ENCODE data around the gene SDHB. TPM values are rescaled to one million over a fixed set of nuclear protein-coding genes. Genes with fewer than 3 reads are reported as not detected.

The SDHB gene
- total and polyA plus RNA-seq, 9 donors: 51.9 to 120 (median 63.1) TPM

DNA sequence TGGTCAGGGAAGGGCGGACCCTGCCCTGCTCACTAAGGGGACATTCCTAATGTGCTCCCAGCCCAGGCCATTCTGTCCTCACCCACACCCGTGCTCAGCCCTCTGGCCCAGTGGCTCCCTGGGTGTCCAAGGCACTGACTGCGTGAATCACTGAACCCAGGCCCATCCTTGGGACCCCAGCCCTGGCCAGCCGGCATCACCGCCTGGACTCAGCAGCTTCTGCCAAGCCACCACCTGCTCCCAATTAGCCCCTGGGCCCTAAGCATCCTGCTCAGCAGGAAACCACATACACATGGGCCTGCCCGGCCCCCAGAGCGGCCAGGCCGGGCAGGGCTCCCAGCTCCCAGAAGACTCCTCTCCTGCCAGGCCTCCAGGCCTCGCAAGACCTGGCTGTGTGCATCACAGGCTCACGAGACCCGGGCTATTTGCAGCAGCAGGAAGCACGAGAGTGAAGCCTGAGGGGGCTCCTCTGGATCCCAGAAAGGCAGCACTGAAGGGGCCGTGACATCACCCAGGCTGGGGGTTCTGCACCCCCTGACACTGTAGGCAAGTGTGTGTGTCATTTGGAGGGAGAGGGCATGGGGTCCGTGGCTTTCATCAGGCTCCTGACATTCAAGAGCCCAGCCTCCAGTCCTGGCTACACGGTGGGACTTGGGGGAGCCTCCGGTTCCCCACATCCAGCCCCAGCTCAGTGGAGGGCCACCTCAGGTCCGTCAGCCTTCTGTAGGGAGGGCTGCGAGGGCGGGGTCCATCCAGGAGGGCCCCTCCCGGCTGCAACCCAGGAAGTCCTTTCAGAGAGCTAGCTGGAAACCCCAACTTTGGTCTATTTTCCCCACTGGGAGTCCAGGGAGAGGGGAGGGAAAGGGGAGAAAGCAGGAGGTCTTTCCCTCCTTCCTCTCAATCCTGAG lies 75.0 kb downstream of the SDHB start:
- H3K36me3 ChIP-seq: no peaks in the 10 kb centered on the region

DNA sequence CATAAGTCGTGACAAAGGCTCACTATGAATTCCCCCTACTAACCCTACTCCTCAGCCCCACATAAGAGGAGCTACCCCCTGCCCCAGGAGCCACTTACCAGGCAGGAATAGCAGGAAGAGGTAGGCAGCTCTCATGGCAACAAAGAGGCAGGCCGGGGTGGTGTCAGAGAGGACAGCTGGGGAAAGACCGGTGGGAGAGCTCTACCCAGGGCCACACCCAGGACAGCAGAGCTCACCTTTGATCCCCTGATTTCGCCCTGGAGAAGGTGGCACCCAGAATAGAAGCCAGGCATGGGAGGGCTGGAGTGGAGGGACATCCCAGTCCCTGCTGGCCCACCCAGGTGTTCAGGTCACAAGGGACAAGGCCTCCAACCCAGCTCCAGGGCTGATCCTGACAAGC lies 75.7 kb downstream of the SDHB start:
- peaks cover 8% of the 10 kb centered on the region for H3K4me1 ChIP-seq (ENCODE audit: insufficient read depth)
- 80 to 91% (median 84%) methylated on average over 4 of the region's 4 CpGs for WGBS, 3 donors

More for the DNA sequence above, 75.0 kb downstream of the SDHB start:
- no peaks in the 10 kb centered on the region for H3K9me3 ChIP-seq
- peak overlapping the region; percentile 48 for H3K4me3 ChIP-seq
- H3K27me3 ChIP-seq: no peaks in the 10 kb centered on the region
- peak; percentile 84 to 91 (median 87) for DNase-seq
- 18 to 19% (median 19%) methylated on average over 20 of the region's 20 CpGs for WGBS, 3 donors
- peaks cover 8% of the 10 kb centered on the region for H3K4me1 ChIP-seq (ENCODE audit: insufficient read depth)
- intact Hi-C loops (cut with DNase I): no loop called here
- TF ChIP-seq EP300 (IDR thresholded peaks at IDR 0.05) (no peak), POLR2A (IDR thresholded peaks at IDR 0.05) (peak; percentile 55)
- TF ChIP-seq, protein P1, sequence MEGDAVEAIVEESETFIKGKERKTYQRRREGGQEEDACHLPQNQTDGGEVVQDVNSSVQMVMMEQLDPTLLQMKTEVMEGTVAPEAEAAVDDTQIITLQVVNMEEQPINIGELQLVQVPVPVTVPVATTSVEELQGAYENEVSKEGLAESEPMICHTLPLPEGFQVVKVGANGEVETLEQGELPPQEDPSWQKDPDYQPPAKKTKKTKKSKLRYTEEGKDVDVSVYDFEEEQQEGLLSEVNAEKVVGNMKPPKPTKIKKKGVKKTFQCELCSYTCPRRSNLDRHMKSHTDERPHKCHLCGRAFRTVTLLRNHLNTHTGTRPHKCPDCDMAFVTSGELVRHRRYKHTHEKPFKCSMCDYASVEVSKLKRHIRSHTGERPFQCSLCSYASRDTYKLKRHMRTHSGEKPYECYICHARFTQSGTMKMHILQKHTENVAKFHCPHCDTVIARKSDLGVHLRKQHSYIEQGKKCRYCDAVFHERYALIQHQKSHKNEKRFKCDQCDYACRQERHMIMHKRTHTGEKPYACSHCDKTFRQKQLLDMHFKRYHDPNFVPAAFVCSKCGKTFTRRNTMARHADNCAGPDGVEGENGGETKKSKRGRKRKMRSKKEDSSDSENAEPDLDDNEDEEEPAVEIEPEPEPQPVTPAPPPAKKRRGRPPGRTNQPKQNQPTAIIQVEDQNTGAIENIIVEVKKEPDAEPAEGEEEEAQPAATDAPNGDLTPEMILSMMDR (IDR thresholded peaks at IDR 0.05): no peak
- H3K27ac ChIP-seq: peak overlapping the region; percentile 89 to 91

DNA sequence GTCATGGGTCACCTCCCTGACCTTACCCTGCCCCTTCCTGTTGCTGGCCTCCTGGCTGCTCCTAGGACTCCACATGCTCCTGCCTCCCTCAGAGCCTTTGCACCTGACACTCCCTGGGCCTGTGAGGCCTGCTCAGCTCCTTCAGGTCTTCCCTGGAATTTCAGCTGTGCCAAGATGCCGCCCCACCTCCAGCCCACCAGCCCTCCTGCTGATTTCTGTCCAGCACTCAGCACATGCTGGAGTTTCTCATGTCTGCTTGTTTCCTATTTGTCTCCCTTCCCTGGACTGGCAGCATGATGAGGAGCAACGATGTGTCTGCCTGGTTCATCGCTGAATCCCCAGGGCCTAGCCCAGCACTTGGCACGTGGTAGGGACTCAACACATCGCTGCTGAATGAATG lies 76.5 kb downstream of the SDHB start:
- Histone ChIP-seq H3K9me3 (no peaks in the 10 kb centered on the region), H3K36me3 (no peaks in the 10 kb centered on the region), H3K4me3 (no peak overlapping the region), H3K4me1 (ENCODE audit: insufficient read depth) (peaks cover 8% of the 10 kb centered on the region), H3K27me3 (no peaks in the 10 kb centered on the region), H3K27ac (peak overlapping the region in 1 of 2 donors; percentile 32)
- WGBS, 3 donors: 90 to 95% (median 94%) methylated on average over 5 of the region's 5 CpGs
- no peak for TF ChIP-seq POLR2A (IDR thresholded peaks at IDR 0.05)
- TF ChIP-seq EP300 (IDR thresholded peaks at IDR 0.05): no peak
- intact Hi-C loops (cut with DNase I): no loop called here
- no peak for DNase-seq

More for the DNA sequence above, 75.7 kb downstream of the SDHB start:
- Histone ChIP-seq H3K36me3 (no peaks in the 10 kb centered on the region), H3K27ac (peak overlapping the region; percentile 89 to 91), H3K9me3 (no peaks in the 10 kb centered on the region), H3K27me3 (no peaks in the 10 kb centered on the region), H3K4me3 (no peak overlapping the region)
- no peak for TF ChIP-seq EP300 (IDR thresholded peaks at IDR 0.05)
- TF ChIP-seq POLR2A (IDR thresholded peaks at IDR 0.05): no peak
- TF ChIP-seq, protein P1 (IDR thresholded peaks at IDR 0.05): no peak
- no peak for DNase-seq
- intact Hi-C loops (cut with DNase I): no loop called here

DNA sequence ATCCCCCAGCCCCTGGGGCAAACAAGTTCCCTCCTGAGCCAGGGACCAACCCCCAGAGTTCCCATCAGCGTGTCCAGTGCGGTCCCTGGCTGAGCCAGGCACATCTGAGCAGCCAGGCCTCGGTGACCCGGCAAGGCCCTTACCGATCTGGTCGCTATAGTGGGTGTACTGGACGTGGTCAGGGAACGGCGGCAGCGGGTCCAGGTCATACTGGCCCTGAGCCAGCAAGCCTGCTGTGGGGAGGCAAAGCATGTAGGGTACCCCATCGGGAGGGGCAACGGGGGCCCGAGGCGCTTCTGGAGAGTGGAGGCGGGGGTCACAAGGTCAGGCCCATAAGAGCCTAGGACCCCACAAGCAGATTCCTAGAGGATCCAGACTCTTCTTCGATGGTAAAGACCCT lies 76.9 kb downstream of the SDHB start:
- WGBS, 3 donors: 81 to 87% (median 83%) methylated on average over 16 of the region's 16 CpGs
- TF ChIP-seq EP300 (IDR thresholded peaks at IDR 0.05) (no peak), POLR2A (IDR thresholded peaks at IDR 0.05) (no peak)
- TF ChIP-seq, protein P1 (IDR thresholded peaks at IDR 0.05): no peak
- Histone ChIP-seq H3K4me3 (no peak overlapping the region), H3K27me3 (no peaks in the 10 kb centered on the region), H3K27ac (peak overlapping the region in 1 of 2 donors; percentile 32), H3K4me1 (ENCODE audit: insufficient read depth) (peaks cover 8% of the 10 kb centered on the region), H3K36me3 (no peaks in the 10 kb centered on the region), H3K9me3 (no peaks in the 10 kb centered on the region)
- intact Hi-C loops (cut with DNase I): no loop called here
- DNase-seq: peak in 1 of 5 donors; percentile 67

DNA sequence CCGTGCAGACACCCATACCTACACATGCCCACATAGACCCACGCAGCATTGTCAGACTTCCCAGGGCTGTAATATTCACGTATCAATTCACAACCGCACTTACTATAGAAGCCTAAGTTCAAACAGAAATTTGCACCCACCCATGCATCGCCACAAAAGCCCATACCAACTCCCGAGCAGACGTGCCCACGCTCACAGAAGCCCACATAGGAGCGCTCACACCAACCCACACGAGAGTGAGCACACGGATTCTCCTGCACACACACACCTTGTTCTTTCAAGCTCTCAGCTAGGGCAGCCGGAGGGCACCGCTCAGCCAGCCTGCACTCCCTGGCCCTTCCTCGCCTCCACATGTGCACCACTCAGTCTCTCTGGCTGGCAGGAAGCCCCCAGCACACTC lies 78.0 kb downstream of the SDHB start:
- TF ChIP-seq EP300 (IDR thresholded peaks at IDR 0.05) (no peak), POLR2A (IDR thresholded peaks at IDR 0.05) (no peak)
- TF ChIP-seq, protein P1 (IDR thresholded peaks at IDR 0.05): no peak
- H3K36me3 ChIP-seq: no peaks in the 10 kb centered on the region
- no peaks in the 10 kb centered on the region for H3K9me3 ChIP-seq
- peak overlapping the region in 1 of 2 donors; percentile 10 for H3K27ac ChIP-seq
- H3K27me3 ChIP-seq: no peaks in the 10 kb centered on the region
- H3K4me3 ChIP-seq: no peak overlapping the region
- peaks cover 10% of the 10 kb centered on the region for H3K4me1 ChIP-seq (ENCODE audit: insufficient read depth)
- no peak for DNase-seq
- intact Hi-C loops (cut with DNase I): no loop called here
- 92 to 94% (median 93%) methylated on average over 14 of the region's 14 CpGs for whole genome bisulfite sequencing, 3 donors

Measured in ovary (tissue), 9 donors.